Nucleus accumbens (tissue), 56 donors: Measurements from ENCODE around the gene TREM1.
"Not testable (repeated sequence)": the region's sequence is repeated elsewhere in the genome, so short reads cannot be mapped to it uniquely, and the experiment has no call there.

ENCODE experiments used
- DNase-seq, 56 donors: peaks; one replicate each; lab custom pipeline; 2025; lab: John Stamatoyannopoulos, UW

The TREM1 gene

DNA sequence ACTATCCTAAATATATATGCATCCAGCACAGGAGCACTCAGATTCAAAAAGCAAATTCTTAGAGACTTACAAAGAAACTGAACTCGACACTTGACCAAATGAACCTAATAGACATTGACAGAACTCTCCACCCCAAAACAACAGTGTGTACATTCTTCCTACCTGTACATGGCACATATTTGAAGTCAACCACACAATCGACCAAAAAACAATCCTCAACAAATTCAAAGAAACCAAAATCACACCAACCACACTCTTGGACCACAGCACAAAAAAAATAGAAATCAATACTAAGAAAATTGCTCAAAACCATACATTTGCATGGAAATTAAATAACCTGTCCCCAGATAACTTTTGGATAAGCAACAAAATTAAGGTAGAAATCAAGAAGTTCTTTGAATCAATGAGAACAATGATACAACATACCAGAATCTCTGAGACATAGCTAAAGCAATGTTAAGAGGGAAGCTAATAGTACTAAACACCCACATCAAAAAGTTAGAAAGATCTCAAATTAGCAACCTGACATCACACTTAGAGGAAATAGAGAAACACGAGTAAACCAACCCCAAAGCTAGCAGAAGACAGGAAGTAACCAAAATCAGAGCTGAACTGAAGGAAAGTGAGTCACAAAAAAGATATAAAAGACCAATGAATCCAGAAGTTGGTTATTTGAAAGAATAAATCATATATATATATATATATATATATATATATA lies 12.5 kb upstream of the TREM1 start:
- no peak for DNase-seq

DNA sequence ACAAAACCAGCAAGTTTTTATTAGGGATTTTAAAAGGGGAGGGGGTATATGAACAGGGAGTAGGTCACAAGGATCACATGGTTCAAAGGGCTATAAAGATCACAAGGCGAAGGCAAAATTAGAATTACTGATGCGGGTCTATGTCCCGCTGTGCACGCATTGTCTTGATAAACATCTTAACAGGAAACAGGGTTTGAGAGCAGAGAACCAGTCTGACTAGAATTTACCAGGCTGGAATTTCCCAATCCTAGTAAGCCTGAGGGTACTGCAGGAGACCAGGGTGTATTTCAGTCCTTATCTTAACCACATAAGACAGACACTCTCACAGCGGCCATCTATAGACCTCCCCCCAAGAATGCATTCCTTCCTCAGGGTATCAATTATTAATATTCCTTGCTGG lies 10.8 kb upstream of the TREM1 start:
- not testable (repeated sequence) for DNase-seq

DNA sequence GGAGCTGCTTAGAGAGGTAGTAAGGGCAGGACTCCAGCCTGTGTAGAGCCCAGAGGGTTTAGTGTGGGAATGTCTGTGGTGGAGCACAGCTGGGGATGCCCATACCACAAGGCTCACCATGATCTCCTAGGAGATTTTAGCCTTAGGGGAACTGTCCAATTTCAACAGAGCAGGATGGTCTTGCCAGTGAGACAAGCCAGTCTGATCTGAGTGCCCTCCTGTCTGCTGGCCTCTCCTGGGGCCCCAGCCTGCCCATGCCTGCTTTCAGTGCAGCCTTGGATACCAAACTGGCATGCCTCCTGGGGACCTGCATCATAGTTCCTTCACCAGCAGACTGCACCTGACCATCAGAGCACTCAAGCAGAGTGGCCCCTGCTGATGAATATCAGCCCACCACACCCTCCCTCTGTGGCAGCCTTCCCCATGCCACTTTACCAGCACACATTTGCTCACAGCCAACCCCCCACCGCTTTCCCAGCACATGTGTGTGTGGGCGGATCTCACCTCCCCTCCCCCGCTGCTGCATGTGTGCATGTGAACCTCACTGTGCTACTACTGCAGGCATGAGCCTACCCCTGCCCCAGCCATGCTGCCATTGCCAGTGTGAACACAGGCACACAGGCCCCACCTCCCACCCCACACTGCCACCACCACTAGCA lies 7.9 kb upstream of the TREM1 start:
- DNase-seq = peak in 2 of 56 donors; percentile 11 to 25

DNA sequence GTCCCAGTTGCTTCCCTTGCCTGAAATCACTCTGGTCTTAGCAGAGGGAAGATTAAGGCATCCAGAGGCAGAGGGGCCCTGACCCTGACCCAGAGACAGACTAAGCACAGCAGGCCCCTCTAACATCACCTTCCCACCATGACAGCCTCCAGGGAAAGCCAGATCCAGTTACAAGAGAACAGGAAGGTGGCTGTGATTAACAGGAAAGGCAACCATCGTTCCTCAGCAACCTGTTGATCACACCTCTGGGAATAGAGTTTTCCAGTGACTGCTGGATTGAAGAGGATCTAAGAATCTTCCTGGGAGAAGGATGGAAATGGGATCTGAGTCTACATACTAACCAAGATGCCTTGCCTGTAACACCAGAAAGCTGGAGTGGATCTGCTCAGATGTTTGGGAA lies 5.2 kb upstream of the TREM1 start:
- DNase-seq = no peak

DNA sequence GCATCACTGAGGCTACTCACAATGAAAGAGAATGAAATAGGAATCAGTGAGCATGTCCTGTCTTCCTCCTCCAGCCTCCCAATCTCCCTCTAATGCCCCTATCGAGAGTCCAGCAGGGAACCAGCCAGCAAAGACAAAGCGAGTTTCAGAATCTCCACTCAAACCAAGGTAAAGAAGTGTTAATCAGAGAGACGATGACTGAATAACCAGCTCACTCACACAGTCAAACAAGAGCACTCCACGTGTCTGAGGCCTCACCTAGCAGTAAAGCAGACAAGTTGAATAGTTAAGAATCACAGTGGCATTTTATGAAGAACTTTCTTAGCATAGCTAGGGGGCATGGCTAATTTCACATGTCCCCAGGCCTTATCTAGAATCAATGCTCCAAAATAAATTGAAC lies 3.3 kb upstream of the TREM1 start:
- peak in 1 of 56 donors; percentile 5 for DNase-seq

DNA sequence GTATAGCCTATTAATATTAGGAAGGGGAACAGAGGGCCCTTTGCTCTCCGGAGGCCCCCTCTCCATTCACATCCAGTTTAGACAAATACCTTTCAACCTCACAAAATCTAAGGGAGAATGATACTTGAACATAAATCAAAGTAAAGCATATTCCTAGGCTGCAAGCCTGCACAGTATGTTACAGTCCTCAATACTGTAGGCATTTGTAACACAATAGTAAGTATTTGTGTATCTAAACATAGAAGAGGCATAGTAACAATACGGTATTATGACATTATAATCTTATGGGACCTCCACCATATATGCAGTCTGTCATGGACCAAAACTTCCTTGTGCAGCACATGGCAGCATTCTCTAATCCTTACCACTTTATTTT lies 2.3 kb upstream of the TREM1 start:
- DNase-seq = no peak

DNA sequence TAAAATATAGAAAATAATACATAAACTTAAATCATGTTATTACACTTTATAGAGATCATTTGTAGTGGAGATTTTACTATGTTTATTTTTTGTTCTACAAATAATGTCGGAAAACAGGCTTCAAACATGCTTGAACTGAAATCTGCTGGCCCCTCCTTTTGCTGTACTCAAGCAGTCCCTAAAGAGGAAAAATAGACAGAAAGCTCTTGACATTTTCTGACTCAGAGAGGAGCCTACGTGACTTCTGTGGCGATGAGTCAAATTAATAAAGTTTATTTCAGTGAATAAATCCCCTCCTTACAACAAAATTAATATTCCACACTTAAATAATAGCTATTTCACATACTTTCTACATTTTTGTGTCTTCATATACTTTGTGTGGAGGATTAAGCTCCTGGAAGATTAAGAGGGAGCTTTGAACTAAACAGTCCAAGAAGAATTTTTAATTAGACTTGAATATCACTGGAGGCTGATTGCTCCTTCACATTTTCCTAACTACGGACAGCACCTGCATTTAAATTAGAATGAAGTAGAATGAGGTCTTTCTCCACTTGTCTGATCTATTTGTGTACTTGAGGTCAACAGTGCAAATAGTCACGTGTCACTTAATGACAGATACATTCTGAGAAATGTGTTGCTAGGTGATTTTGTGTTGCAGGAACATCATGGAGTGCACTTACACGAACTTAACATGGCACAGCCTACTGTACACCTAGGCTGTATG lies 1.7 kb upstream of the TREM1 start:
- peak in 2 of 56 donors; percentile 17 to 18 for DNase-seq

DNA sequence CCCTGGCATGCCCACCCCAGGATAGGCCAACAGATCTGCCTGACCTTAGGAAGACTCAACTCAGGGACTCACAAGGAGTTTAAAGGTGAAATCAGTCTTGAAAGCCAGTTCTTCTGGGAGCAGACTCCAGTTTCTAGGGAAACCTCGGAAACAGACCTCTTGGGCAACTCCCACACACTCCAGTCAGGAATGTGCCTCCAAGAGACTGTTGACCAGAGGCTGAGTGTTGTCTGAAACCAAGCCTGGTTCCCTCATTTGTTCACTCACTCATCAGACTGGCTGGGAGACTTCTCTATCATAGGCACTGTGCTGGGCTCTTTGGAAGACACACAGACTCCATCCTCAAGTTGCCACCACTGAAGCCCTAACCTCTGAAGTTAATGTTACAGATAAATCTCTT lies 1.8 kb downstream of the TREM1 start:
- no peak for DNase-seq

DNA sequence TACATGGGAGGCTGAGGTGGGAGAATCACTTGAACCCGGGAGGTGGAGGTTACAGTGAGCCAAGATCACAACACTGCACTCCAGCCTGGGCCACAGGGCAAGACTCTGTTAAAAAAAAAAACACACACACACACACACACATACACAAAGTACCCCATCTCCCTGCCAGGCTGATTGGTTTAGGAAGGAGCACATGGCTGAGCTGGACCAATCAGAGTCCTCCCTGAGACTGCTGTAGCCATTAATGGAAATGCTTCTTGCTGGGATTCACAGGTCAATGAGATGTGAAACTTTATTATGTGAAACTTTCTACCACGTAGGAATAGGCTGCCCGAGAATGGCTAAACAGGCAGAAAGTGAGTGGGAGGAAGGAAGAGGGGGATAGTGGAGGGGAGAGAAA lies 2.9 kb downstream of the TREM1 start:
- no peak for DNase-seq

DNA sequence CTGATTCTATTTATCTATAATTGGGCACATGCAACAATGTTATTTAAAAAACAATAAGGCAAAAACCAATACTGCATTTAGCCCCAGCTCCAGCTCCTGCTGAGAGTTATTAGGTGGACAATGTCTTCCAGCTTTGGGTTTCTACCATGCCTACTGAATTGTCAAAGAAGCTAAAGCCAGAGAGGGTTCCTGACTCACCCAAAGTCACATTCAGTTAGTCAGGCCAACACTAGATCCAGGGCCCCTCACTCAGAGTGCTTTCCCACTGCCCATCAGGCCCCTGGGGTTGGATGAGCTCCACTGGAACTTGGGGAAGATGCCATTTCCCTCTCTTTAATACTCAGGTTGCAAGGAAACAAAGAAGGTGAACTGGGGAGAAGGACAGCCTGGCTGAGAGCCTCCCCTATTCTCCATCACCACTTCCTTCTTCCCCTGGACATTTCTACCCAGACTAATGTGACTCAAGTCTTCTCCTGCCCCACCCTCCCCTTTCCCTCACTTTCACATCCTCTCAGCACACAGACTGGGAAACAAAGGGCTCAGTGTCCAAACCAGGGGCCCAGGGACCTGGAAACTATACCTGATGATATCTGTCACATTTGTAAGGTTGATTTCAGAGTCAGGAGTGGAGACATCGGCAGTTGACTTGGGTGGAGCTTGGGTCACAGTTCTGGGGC lies 6.0 kb downstream of the TREM1 start:
- DNase-seq = no peak

DNA sequence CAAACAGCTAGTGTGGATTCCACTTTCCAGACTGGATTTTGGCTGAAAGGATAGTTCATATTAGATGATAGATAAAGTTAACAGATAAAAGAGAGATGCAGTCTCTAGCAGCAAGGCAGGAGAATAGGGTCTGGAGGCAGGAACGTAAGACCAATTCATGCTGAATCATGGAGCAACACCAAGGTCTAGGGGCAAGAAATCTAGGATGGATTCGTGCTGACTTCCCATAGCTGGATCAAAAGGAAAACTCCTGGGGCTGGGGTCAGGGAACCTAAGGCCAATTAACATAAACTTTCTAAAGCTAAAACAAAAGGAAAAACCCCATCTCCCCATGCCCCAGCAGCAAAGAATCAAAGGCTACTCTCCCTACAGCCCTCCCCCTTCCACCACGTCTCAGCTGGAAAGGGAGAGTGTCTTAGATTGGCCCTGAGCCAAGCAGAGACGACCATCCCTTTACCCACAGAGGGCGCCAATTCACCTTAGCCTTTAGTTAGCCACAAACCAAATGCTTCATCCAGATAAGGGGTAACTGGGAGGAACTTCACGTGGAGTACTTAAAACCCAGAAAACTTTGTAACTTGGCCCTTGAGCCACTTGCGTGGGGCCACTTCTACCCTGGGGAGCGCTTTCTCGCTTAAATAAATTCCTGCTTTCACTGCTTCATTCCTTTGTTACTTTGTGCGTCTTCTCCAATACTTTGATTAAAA lies 7.6 kb downstream of the TREM1 start:
- DNase-seq = peak in 6 of 56 donors; percentile 5 to 33 (median 18)

DNA sequence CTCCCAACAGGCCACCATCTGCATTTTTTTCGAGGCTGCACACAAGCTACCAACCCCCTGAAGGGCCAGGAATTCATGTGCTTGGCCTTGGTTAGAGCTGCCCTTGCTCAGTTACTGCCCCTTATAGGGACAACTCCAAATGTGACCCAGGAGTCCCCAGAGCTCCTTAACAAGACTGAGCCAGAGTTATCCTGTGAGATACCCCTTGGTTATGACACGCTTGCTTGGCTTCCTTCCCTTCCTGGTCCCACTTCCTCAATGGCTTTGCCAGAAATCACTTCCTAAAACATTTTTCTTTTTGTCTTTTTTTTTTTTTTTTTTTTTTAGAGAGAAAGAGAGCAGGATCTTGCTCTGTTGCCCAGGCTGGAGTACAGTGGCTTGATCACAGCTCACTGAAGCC lies 8.9 kb downstream of the TREM1 start:
- no peak for DNase-seq

DNA sequence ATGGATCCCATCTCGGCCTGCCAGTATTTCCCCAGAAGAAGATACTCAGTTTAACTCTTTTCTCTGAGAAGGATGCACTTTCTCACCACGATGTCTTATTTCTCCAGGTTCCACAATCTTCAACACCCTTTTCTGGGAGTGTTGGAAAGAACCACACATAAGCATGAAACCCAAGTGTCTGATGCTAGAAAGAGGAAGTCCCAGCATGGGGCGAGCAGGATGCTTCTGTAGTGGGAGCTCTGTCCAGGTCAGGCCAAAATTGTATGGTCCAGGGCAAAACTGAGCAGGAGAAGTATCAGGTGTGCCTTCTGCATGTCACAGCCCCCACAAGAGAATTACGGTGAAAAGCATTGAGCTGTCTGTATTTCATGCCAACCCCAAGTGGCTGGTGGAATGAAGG lies 11.0 kb downstream of the TREM1 start:
- no peak for DNase-seq

DNA sequence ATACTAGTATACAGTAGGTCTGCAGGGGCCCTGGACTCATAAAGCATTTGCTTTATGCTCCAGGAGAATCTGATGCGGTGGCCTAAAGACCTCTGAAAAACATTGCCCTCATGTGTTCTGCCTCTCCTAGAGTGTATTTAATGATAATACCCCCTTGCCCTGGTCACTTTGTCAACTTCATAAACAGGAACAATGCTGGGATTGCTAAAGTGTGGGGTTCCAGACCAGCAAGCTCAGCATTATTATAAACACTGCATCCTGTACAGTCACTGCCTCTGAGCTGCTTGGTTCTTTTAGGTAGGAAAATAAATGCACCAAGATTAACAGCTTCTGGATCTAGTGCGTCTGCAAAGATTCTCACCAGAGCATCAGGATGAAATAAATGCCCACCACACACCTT lies 12.2 kb downstream of the TREM1 start:
- no peak for DNase-seq

DNA sequence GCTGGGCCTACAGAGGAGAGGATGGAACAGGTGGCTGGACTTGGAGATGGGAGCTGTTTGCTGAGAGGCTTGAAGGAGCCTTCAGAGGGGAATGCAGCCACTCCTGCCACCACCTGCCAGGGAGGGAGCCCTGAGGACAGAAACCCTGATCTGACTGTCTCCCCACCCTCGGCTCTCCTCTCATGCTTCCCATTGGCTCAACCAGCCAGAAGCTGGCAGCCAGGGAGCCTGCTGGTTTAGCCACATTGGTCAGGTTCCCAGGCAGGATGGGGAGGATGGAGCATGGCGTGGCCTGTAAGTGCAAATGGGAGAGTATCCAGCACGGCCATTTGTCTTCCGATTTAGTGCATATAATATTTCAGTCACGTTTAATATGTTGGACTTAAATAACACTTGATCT lies 12.8 kb downstream of the TREM1 start:
- no peak for DNase-seq

DNA sequence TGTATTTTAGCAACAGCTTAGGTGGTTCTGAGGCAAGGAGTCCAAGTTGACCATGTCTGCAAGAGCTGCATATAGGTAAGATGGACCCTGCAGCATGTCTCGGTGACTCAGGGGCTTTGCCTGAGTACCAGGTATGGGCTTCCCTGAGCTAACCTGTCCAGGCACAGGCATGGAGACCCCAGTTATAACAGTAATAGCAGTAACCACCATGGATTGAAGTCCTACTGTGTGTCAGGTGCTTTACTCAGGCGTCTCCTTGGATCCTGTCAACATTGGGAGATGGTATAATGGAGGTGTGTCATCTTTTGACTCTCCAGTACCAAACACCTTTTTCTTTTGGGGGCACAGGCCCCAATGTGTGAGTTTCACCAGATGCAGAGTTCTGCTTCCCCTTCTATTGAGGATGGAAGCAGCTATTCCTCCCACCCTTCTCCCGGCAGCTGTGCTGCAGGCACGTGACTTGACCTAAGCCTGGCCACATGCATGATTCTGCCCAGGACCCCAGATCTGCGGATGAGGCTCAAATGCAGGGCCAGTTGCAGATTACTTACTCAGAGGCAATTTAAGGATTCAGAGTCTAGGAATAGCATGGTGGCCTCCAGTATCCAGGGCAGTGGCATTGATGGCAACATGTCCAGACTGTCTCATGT lies 13.8 kb downstream of the TREM1 start:
- no peak for DNase-seq

DNA sequence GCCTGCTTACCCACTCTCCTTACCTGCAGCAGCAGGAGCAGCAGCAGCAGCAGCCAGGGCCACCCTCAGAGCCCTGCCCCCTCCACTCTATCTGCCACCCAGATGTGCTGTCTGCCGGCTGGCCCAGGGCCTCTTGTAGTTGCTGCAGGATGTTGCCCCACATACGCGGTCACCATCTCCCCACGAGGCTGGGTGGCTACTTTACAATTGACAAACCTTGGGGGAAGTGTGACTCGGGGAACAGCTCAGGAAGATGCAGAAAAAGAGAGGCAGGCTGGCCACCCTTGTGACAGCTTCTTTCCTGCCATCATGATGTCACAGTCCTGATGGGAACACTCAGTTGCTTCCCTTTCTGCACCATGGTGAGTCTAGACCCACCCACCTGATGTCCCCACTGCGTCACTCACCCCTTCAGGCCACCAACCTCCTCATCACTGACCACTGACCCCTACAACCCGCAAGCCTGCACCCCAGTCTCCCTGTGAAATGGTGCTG lies 14.5 kb downstream of the TREM1 start:
- DNase-seq = peak in 7 of 56 donors; percentile 17 to 45 (median 32)

DNA sequence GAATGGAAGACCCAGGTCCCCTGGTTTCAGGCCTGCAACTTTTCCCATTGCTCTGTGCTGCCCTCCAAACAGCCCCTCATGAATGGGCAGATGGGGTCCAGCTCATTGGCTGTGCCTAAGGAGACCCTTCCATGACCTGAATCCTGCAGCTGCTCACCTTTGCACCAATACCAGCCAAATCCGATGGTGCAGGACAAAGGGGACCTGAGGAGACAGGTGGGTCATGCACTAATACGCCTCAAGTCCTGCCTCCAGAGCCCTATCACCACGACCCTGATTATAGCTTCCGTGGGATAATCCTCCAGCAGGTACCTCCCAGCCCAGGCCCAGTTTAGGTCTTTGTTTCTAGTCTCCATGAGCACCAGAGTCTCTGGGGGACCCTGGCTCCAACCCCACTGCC lies 16.8 kb downstream of the TREM1 start:
- no peak for DNase-seq

DNA sequence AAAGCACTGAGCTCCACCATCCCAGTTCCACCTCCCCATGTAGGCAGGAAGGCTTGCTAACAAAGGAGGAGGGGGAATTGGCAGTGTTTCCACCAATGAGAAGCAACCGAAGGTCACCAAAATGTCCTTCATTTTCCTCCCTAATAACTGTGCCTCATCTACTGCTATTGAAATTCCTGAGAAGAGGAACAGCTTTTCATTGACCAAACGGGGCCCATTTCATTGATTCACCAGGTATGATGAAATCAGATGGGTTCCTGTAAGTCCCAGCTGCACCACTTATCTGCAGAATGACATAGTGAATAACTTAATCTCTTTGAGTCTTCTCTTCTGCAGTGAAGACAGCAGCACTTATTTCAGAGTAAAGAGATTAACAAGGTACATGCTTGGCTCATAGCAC lies 17.3 kb downstream of the TREM1 start:
- no peak for DNase-seq

DNA sequence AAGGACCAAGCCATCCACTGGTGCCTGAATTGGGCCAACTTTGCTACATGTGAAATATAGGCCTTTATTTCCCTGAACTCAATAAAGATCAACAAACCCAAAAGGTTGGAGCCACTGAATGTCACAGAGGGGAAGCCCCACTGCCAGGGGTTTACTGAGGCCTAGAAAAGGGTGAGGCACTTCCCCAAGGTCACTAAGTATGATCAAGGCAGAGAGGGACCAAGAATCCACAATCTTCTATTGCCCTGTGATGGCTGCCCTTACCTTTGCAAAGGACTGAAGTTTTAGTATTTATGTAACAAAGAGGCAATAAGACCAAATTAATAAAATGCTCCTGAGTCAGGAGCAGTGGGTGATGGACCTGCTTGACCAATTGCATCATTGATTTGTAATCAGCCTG lies 18.0 kb downstream of the TREM1 start:
- DNase-seq = no peak
